H1 (cell line): ENCODE data around the gene PLCL1. TPM values are rescaled to one million over a fixed set of nuclear protein-coding genes. Genes with fewer than 3 reads are reported as not detected.

ENCODE experiments used
- CTCF ChIA-PET: fragments of 300-600 bp; sonication (Branson Sonifier 250); formaldehyde crosslinking; loops from one replicate; lab custom pipeline; 2021; ENCODE audit not compliant: partially characterized antibody; lab: Charles Lee
- POLR2A ChIA-PET: fragments of 300-600 bp; sonication (Branson Sonifier 250); formaldehyde crosslinking; loops from one replicate; lab custom pipeline; 2021; ENCODE audit warnings: inconsistent platforms; ENCODE audit not compliant: partially characterized antibody; lab: Charles Lee
- DNase-seq, 2 experiments: peaks; one replicate each; pipeline versions ENCODE4 v3.0.0 to v3.0.0-alpha.2; 2010 to 2022; ENCODE audit warnings: low spot score in 2 of 2, low read depth in 1 of 2, mixed read lengths in 1 of 2
- FAIRE-seq: peaks from 2 replicates; lab custom pipeline; 2011; peaks lifted over from hg19 to GRCh38; lab: Jason Lieb, UNC
- H2AFZ ChIP-seq: 2 replicates; pipeline ENCODE4 v1.8.1; 2012; ENCODE audit warnings: low read length, inconsistent platforms
- H2AK5ac ChIP-seq: 2 replicates; pipeline ENCODE4 v1.6.1; 2013; ENCODE audit warnings: low read depth, low read length
- H2BK120ac ChIP-seq: replicated peaks from 2 replicates; pipeline ENCODE3; 2013; ENCODE audit warnings: low read depth, low read length, inconsistent platforms
- H2BK12ac ChIP-seq: 2 replicates; pipeline ENCODE4 v1.6.1; 2013; ENCODE audit warnings: low read depth, low read length
- H2BK15ac ChIP-seq: 2 replicates; pipeline ENCODE4 v1.6.1; 2013; ENCODE audit warnings: low read length
- H2BK20ac ChIP-seq: 2 replicates; pipeline ENCODE4 v1.6.1; 2013; ENCODE audit warnings: low read length
- H2BK5ac ChIP-seq: 2 replicates; pipeline ENCODE4 v1.6.1; 2013; ENCODE audit warnings: low read depth, low read length
- H3K14ac ChIP-seq: 2 replicates; pipeline ENCODE4 v1.6.1; 2013; ENCODE audit warnings: inconsistent platforms; ENCODE audit not compliant: insufficient read length
- H3K18ac ChIP-seq: 2 replicates; pipeline ENCODE4 v1.6.1; 2013; ENCODE audit warnings: low read length; ENCODE audit errors: extremely low read depth
- H3K23ac ChIP-seq: 2 replicates; pipeline ENCODE4 v1.6.1; 2013; ENCODE audit warnings: inconsistent platforms; ENCODE audit not compliant: insufficient read length
- H3K23me2 ChIP-seq: 2 replicates; pipeline ENCODE4 v1.6.1; 2013; ENCODE audit warnings: low read depth, low read length
- H3K27ac ChIP-seq: 2 replicates; pipeline ENCODE4 v1.6.1; 2011; ENCODE audit warnings: low read depth, low read length, inconsistent platforms
- H3K27me3 ChIP-seq, 4 experiments: replicated peaks in 1 of 4; 1 replicate in 1 of 4; 2 replicates in 3 of 4; pipeline versions ENCODE4 v1.6.1 to v1.8.1; 2011 to 2013; ENCODE audit warnings: low read length in 3 of 4, mild to moderate bottlenecking in 3 of 4, inconsistent platforms in 2 of 4, mixed read lengths in 2 of 4, moderate library complexity in 1 of 4; ENCODE audit not compliant: control insufficient read depth in 3 of 4, insufficient read depth in 3 of 4; ENCODE audit errors: extremely low read depth in 1 of 4
- H3K36me3 ChIP-seq, 4 experiments: 2 replicates each; pipeline versions ENCODE4 v1.6.1 to v1.8.1; 2011 to 2013; ENCODE audit warnings: mild to moderate bottlenecking in 4 of 4, low read length in 3 of 4, moderate library complexity in 2 of 4, control low read depth in 1 of 4, inconsistent platforms in 1 of 4; ENCODE audit not compliant: insufficient read depth in 4 of 4, control insufficient read depth in 2 of 4
- H3K4ac ChIP-seq: replicated peaks from 2 replicates; pipeline ENCODE3; 2013; ENCODE audit warnings: low read length, low read depth, mixed read lengths, inconsistent platforms; ENCODE audit not compliant: insufficient read length
- H3K4me1 ChIP-seq, 4 experiments: replicated peaks in 1 of 4; 1 replicate in 1 of 4; 2 replicates in 3 of 4; pipeline versions ENCODE4 v1.6.1 to v1.8.1; 2011 to 2013; ENCODE audit warnings: low read length in 3 of 4, inconsistent platforms in 2 of 4, mixed read lengths in 1 of 4; ENCODE audit not compliant: insufficient read depth in 4 of 4, control insufficient read depth in 3 of 4
- H3K4me2 ChIP-seq, 2 experiments: 2 replicates each; pipeline versions ENCODE4 v1.6.1 to v1.8.1; 2011 to 2013; ENCODE audit warnings: low read depth in 2 of 2, low read length in 2 of 2, control low read depth in 1 of 2, inconsistent platforms in 1 of 2, mild to moderate bottlenecking in 1 of 2; ENCODE audit not compliant: insufficient read depth in 1 of 2
- H3K4me3 ChIP-seq, 4 experiments: fragments of 200-600, 300-600 bp in 1 of 4; sonication (generic), shearing (Covaris generic), sonication (Bioruptor Twin) in 1 of 4; 2 replicates each; pipeline versions ENCODE4 v1.5.1 to v1.8.1; 2011 to 2016; ENCODE audit warnings: low read length in 4 of 4, low read depth in 3 of 4, control low read depth in 2 of 4, inconsistent platforms in 2 of 4, mild to moderate bottlenecking in 2 of 4, mixed read lengths in 1 of 4, moderate library complexity in 1 of 4; ENCODE audit not compliant: insufficient read depth in 2 of 4; ENCODE audit errors: extremely low read depth in 1 of 4
- H3K56ac ChIP-seq: replicated peaks from 2 replicates; pipeline ENCODE3; 2013; ENCODE audit warnings: low read depth, mild to moderate bottlenecking, mixed read lengths, low read length, inconsistent platforms; ENCODE audit not compliant: insufficient read length
- H3K79me1 ChIP-seq: 2 replicates; pipeline ENCODE4 v1.6.1; 2013; ENCODE audit warnings: low read depth, low read length, control low read depth
- H3K79me2 ChIP-seq, 2 experiments: 2 replicates each; pipeline versions ENCODE4 v1.6.1 to v1.8.1; 2012 to 2013; ENCODE audit warnings: low read length in 2 of 2, mild to moderate bottlenecking in 2 of 2, inconsistent platforms in 1 of 2; ENCODE audit not compliant: insufficient read depth in 2 of 2, control insufficient read depth in 1 of 2
- H3K9ac ChIP-seq, 4 experiments: replicated peaks in 1 of 4; 1 replicate in 1 of 4; 2 replicates in 3 of 4; pipeline versions ENCODE4 v1.6.1 to v1.8.1; 2011 to 2013; ENCODE audit warnings: low read depth in 3 of 4, low read length in 3 of 4, control low read depth in 2 of 4, mild to moderate bottlenecking in 2 of 4, moderate library complexity in 2 of 4, inconsistent platforms in 1 of 4; ENCODE audit errors: extremely low read depth in 1 of 4
- H3K9me3 ChIP-seq, 2 experiments: 2 replicates each; pipeline versions ENCODE4 v1.6.1 to v1.8.1; 2012 to 2013; ENCODE audit warnings: mild to moderate bottlenecking in 2 of 2, moderate library complexity in 2 of 2, control low read depth in 1 of 2, inconsistent platforms in 1 of 2, low read depth in 1 of 2, low read length in 1 of 2, mixed read lengths in 1 of 2; ENCODE audit not compliant: insufficient read depth in 2 of 2
- H4K20me1 ChIP-seq, 2 experiments: replicated peaks in 1 of 2; 2 replicates each; pipeline versions ENCODE3 to v1.8.1; 2011 to 2013; ENCODE audit warnings: inconsistent platforms in 2 of 2, low read length in 2 of 2, mild to moderate bottlenecking in 1 of 2; ENCODE audit not compliant: insufficient read depth in 2 of 2, control insufficient read depth in 1 of 2
- H4K5ac ChIP-seq: 2 replicates; pipeline ENCODE4 v1.6.1; 2013; ENCODE audit warnings: low read length, low read depth, mixed read lengths, inconsistent platforms; ENCODE audit not compliant: insufficient read length
- H4K8ac ChIP-seq: 2 replicates; pipeline ENCODE4 v1.8.0; 2013; ENCODE audit warnings: mild to moderate bottlenecking, moderate library complexity, low read length, inconsistent platforms; ENCODE audit not compliant: insufficient read depth; ENCODE audit errors: extremely low read depth
- H4K91ac ChIP-seq: replicated peaks from 2 replicates; pipeline ENCODE3; 2013; ENCODE audit warnings: low read length, mixed read lengths, inconsistent platforms; ENCODE audit not compliant: insufficient read length
- CHD2 ChIP-seq: IDR thresholded peaks from 2 replicates; pipeline ENCODE4 v1.6.1; 2012; ENCODE audit warnings: low read length, improper control_type of control experiment
- EGR1 ChIP-seq: IDR thresholded peaks from 2 replicates; pipeline ENCODE4 v1.6.1; 2011; ENCODE audit warnings: low read depth, low read length, borderline replicate concordance
- JUN ChIP-seq: IDR thresholded peaks from 2 replicates; pipeline ENCODE4 v1.6.1; 2011; ENCODE audit warnings: low read depth, mild to moderate bottlenecking, improper control_type of control experiment, low read length
- KDM5A ChIP-seq: fragments of 200-600 bp; IDR thresholded peaks from 2 replicates; pipeline ENCODE4 v1.7.1; 2012; ENCODE audit warnings: mild to moderate bottlenecking, low read length, inconsistent platforms, mixed read lengths
- POLR2A ChIP-seq, 2 experiments: IDR thresholded peaks; 1 replicate in 1 of 2; 2 replicates in 1 of 2; pipeline ENCODE4 v1.6.1; 2011; ENCODE audit warnings: low read depth in 2 of 2, low read length in 2 of 2, mild to moderate bottlenecking in 2 of 2; ENCODE audit errors: control extremely low read depth in 1 of 2
- RAD21 ChIP-seq, 2 experiments: IDR thresholded peaks in 1 of 2; conservative IDR thresholded peaks in 1 of 2; 2 replicates each; pipeline ENCODE4 v1.6.1; 2011; ENCODE audit warnings: low read depth in 2 of 2, low read length in 2 of 2, improper control_type of control experiment in 1 of 2, inconsistent platforms in 1 of 2, mild to moderate bottlenecking in 1 of 2, moderate library complexity in 1 of 2
- RXRA ChIP-seq: IDR thresholded peaks from 2 replicates; pipeline ENCODE4 v1.6.1; 2011; ENCODE audit warnings: low read depth, mild to moderate bottlenecking, low read length, moderate library complexity; ENCODE audit not compliant: insufficient read depth
- SRF ChIP-seq: IDR thresholded peaks from 2 replicates; pipeline ENCODE4 v1.6.1; 2011; ENCODE audit warnings: mild to moderate bottlenecking, low read depth, low read length, moderate library complexity
- TEAD4 ChIP-seq: IDR thresholded peaks from 2 replicates; pipeline ENCODE4 v1.6.1; 2012; ENCODE audit warnings: low read depth, low read length, inconsistent platforms, mixed read lengths
- WGBS, 2 experiments: shearing (Covaris generic) in 1 of 2; methylation state at CpG; one replicate each; pipeline versions ENCODE4 v1.1.6 to v1.1.7; 2013 to 2015; ENCODE audit warnings: low lambda C conversion rate in 2 of 2, mixed read lengths in 2 of 2, inconsistent platforms in 1 of 2, low coverage in 1 of 2, missing lambda C conversion rate in 1 of 2; ENCODE audit not compliant: insufficient replicate concordance in 2 of 2, insufficient coverage in 1 of 2, insufficient read length in 1 of 2; ENCODE audit errors: extremely low coverage in 1 of 2, missing lambda C conversion rate in 1 of 2; 5-methylcytosine and 5-hydroxymethylcytosine counted together
- polyA plus RNA-seq, 7 experiments: library from polyadenylated mRNA; depleted of rRNA in 3 of 7; stranded (reverse) in 5 of 7; unstranded in 2 of 7; fragments of >200 nt in 5 of 7; fragments of 200-250 nt in 2 of 7; gene quantifications; 1 replicate in 5 of 7; 2 replicates in 1 of 7; 4 replicates in 1 of 7; pipeline versions ENCODE4 v1.2.1 to v1.2.3, GENCODE V29; 2011 to 2013; ENCODE audit warnings: missing spikeins in 2 of 7, mixed read lengths in 2 of 7
- total RNA-seq: library from RNA; stranded (reverse); fragmentation: NEBNext Ultra II Directional; extraction: Animal tissue kit (Norgen Biotek cat#: 25700); gene quantifications from 2 replicates; pipeline ENCODE4 v1.2.1, GENCODE V29; 2021

Gene PLCL1
- total and polyA plus RNA-seq, 2 of the 8 experiments (the other 6 are each of a cell fraction or from before 2014, with no cell fraction given): not detected

- H3K27ac ChIP-seq: no peak overlapping the region
Observed at GRCh38 chr2:198004173-198004572, 199.8 kb downstream of the PLCL1 start.

More at GRCh38 chr2:198004173-198004572, 199.8 kb downstream of the PLCL1 start:
- Histone ChIP-seq H2BK20ac (no peak overlapping the region), H3K4me2 (no peak overlapping the region), H3K18ac (no peak overlapping the region), H3K79me2 (no peaks in the 10 kb centered on the region), H4K5ac (no peak overlapping the region), H3K79me1 (no peaks in the 10 kb centered on the region), H2BK5ac (no peak overlapping the region), H3K14ac (no peak overlapping the region), H3K4ac (no peak overlapping the region), H3K56ac (no peak overlapping the region), H2AK5ac (no peak overlapping the region), H2BK120ac (no peak overlapping the region), H4K91ac (no peak overlapping the region), H2BK12ac (no peak overlapping the region), H3K9ac (no peak overlapping the region), H2BK15ac (no peak overlapping the region), H3K23me2 (no peaks in the 10 kb centered on the region), H3K36me3 (no peaks in the 10 kb centered on the region), H3K4me1 (no peaks in the 10 kb centered on the region), H3K4me3 (no peak overlapping the region), H3K9me3 (no peaks in the 10 kb centered on the region), H2AFZ (no peak overlapping the region), H3K23ac (no peak overlapping the region), H4K20me1 (no peaks in the 10 kb centered on the region), H3K27me3 (no peaks in the 10 kb centered on the region), H4K8ac (no peak overlapping the region)
- no peak for DNase-seq
- ChIA-PET CTCF (no interaction called here), POLR2A (no interaction called here)
- WGBS, 2 experiments: 89% methylated on average over 1 of the region's 1 CpG; no CpG with 5 or more reads in 1 of the 2 experiments
- no peak for FAIRE-seq
- TF ChIP-seq EGR1 (no peak), RXRA (no peak), KDM5A (no peak), CHD2 (no peak), TEAD4 (no peak), SRF (no peak), RAD21 (IDR thresholded peaks at IDR 0.05 in 1 of 2, conservative IDR thresholded peaks at IDR 0.05 in 1 of 2; ENCODE audit: low read depth in 2 of 2, low read length in 2 of 2) (no peak), JUN (no peak), POLR2A (IDR thresholded peaks at IDR 0.05; ENCODE audit: control extremely low read depth in 1 of 2, low read depth in 2 of 2, low read length in 2 of 2) (no peak)
